ENCODE measurements around the gene SORBS2. TPM values are rescaled to one million over a fixed set of nuclear protein-coding genes. Genes with fewer than 3 reads are reported as not detected.

The SORBS2 gene
- total RNA-seq, 4 donors from 2014 or later = 290 to 437 (median 377) TPM

GRCh38 chr4:185626798-185627197 is 185.2 kb downstream of the SORBS2 start:
- no peak overlapping the region for H3K27ac ChIP-seq
- DNase-seq = no peak
- intact Hi-C loops (cut with DNase I) = no loop called here
- H3K4me1 ChIP-seq = no peaks in the 10 kb centered on the region
- TF ChIP-seq POLR2A (IDR thresholded peaks at IDR 0.05) (no peak), CTCF (IDR thresholded peaks at IDR 0.05) (no peak)
- H3K36me3 ChIP-seq = peaks cover 31 to 40% of the 10 kb centered on the region in 2 donors
- H3K9me3 ChIP-seq = no peaks in the 10 kb centered on the region
- H3K4me3 ChIP-seq (replicated peaks in 1 of 3) = no peak overlapping the region
- WGBS, 2 donors = 95 to 97% methylated on average over 9 of the region's 9 CpGs
- H3K27me3 ChIP-seq = no peaks in the 10 kb centered on the region

- Histone ChIP-seq H3K4me3 (replicated peaks in 1 of 3) (no peak overlapping the region), H3K27ac (no peak overlapping the region), H3K9me3 (no peaks in the 10 kb centered on the region), H3K27me3 (no peaks in the 10 kb centered on the region), H3K4me1 (no peaks in the 10 kb centered on the region), H3K36me3 (peaks cover 31 to 47% of the 10 kb centered on the region in 2 donors)
- WGBS, 2 donors = 77 to 83% methylated on average over 2 of the region's 2 CpGs
- intact Hi-C loops (cut with DNase I) = no loop called here
- TF ChIP-seq CTCF (IDR thresholded peaks at IDR 0.05) = no peak
- TF ChIP-seq POLR2A (IDR thresholded peaks at IDR 0.05) = no peak
- no peak for DNase-seq
These were observed 186.5 kb downstream of the SORBS2 start for GRCh38 chr4:185625503-185625902.

- no peaks in the 10 kb centered on the region for H3K9me3 ChIP-seq
- DNase-seq = no peak
- H3K36me3 ChIP-seq = peaks cover 36 to 52% of the 10 kb centered on the region in 2 donors
- no peak overlapping the region for H3K27ac ChIP-seq
- H3K27me3 ChIP-seq = no peaks in the 10 kb centered on the region
- H3K4me1 ChIP-seq = no peaks in the 10 kb centered on the region
- intact Hi-C loops (cut with DNase I) = no loop called here
- WGBS, 2 donors = 92 to 93% methylated on average over 10 of the region's 10 CpGs
- TF ChIP-seq POLR2A (IDR thresholded peaks at IDR 0.05) = no peak
- no peak for TF ChIP-seq CTCF (IDR thresholded peaks at IDR 0.05)
- no peak overlapping the region for H3K4me3 ChIP-seq (replicated peaks in 1 of 3)
These were observed 187.8 kb downstream of the SORBS2 start for GRCh38 chr4:185624259-185624589.

GRCh38 chr4:185623444-185624258 is 188.3 kb downstream of the SORBS2 start:
- Histone ChIP-seq H3K4me3 (replicated peaks in 1 of 3) (no peak overlapping the region), H3K27ac (no peak overlapping the region), H3K4me1 (no peaks in the 10 kb centered on the region), H3K36me3 (peaks cover 35 to 54% of the 10 kb centered on the region in 2 donors), H3K27me3 (no peaks in the 10 kb centered on the region), H3K9me3 (no peaks in the 10 kb centered on the region)
- WGBS, 2 donors = 97% methylated on average over 36 to 46 of the region's 46 CpGs
- intact Hi-C loops (cut with DNase I) = no loop called here
- no peak for TF ChIP-seq POLR2A (IDR thresholded peaks at IDR 0.05)
- no peak for TF ChIP-seq CTCF (IDR thresholded peaks at IDR 0.05)
- DNase-seq = no peak

GRCh38 chr4:185608185-185608584 is 203.8 kb downstream of the SORBS2 start:
- Histone ChIP-seq H3K27ac (no peak overlapping the region), H3K4me3 (replicated peaks in 1 of 3) (no peak overlapping the region), H3K4me1 (no peaks in the 10 kb centered on the region), H3K9me3 (no peaks in the 10 kb centered on the region), H3K36me3 (peaks cover 4 to 53% of the 10 kb centered on the region in 2 donors), H3K27me3 (no peaks in the 10 kb centered on the region)
- no peak for DNase-seq
- 76 to 85% methylated on average over 4 of the region's 4 CpGs for WGBS, 2 donors
- intact Hi-C loops (cut with DNase I) = no loop called here
- TF ChIP-seq CTCF (IDR thresholded peaks at IDR 0.05) (no peak), POLR2A (IDR thresholded peaks at IDR 0.05) (no peak)

Data from thyroid gland (tissue), 4 donors.